K562 (cell line): ENCODE results near the gene LAMTOR1. TPM values are rescaled to one million over a fixed set of nuclear protein-coding genes. Genes with fewer than 3 reads are reported as not detected.
A peak's percentile ranks its signal among the peaks of the same experiment; 100 is the strongest.

ENCODE experiments used
- ATAC-seq: fragments of 200-7000 bp; cut with Tn5 transposase; 3 replicates; pipeline ENCODE4 v1.9.1; 2020; ENCODE audit warnings: moderate library complexity
- BruUV-seq: library from RNA; stranded (reverse); fragments of 400-500 nt; replicated peaks from 2 replicates; lab custom pipeline; 2021; lab: Mats Ljungman, UMichigan
- CTCF ChIA-PET: fragments of 300-600 bp; formaldehyde crosslinking; extraction: SDS; loops from one replicate; lab custom pipeline; 2021; ENCODE audit warnings: low intra/inter-chr PET ratio; lab: Yijun Ruan, JAX
- POLR2A ChIA-PET: fragments of 300-600, 350-650 bp; sonication (Branson Sonifier 250); formaldehyde crosslinking; extraction: SDS; loops from one replicate; lab custom pipeline; 2021; ENCODE audit warnings: antibody characterized with exemption, inconsistent platforms; lab: Yijun Ruan, JAX
- DNase-seq, 4 experiments: peaks; one replicate each; pipeline versions ENCODE4 v3.0.0 to v3.0.0-alpha.2; 2011 to 2018; ENCODE audit warnings: low spot score in 3 of 4, mixed read lengths in 3 of 4; ENCODE audit errors: extremely low read depth in 1 of 4
- FAIRE-seq: peaks from 2 replicates; lab custom pipeline; 2011; peaks lifted over from hg19 to GRCh38; lab: Jason Lieb, UNC
- H2AFZ ChIP-seq: 2 replicates; pipeline ENCODE4 v1.6.0; 2011; ENCODE audit warnings: low read depth, low read length, control low read depth, inconsistent platforms
- H3K27ac ChIP-seq: fragments of 200-600 bp; 3 replicates; pipeline ENCODE4 v1.8.0; 2011; ENCODE audit warnings: low read depth, mild to moderate bottlenecking, control low read depth, inconsistent platforms, low read length, moderate library complexity, mixed read lengths; ENCODE audit errors: extremely low read depth
- H3K27me3 ChIP-seq, 2 experiments: fragments of 300-600 bp in 1 of 2; 2 replicates in 1 of 2; 3 replicates in 1 of 2; pipeline versions ENCODE4 v1.6.0 to v1.8.0; 2011; ENCODE audit warnings: inconsistent platforms in 2 of 2, low read length in 2 of 2, mild to moderate bottlenecking in 1 of 2, mixed read lengths in 1 of 2, moderate library complexity in 1 of 2; ENCODE audit not compliant: control insufficient read depth in 2 of 2, insufficient read depth in 2 of 2
- H3K36me3 ChIP-seq: fragments of 300-600 bp; 3 replicates; pipeline ENCODE4 v1.8.0; 2011; ENCODE audit warnings: mild to moderate bottlenecking, low read length, inconsistent platforms; ENCODE audit not compliant: control insufficient read depth, insufficient read depth
- H3K4me1 ChIP-seq, 2 experiments: fragments of 200-600 bp in 1 of 2; replicated peaks in 1 of 2; 2 replicates in 1 of 2; 3 replicates in 1 of 2; pipeline versions ENCODE4 v1.5.1 to v1.8.0; 2011; ENCODE audit warnings: inconsistent platforms in 2 of 2, low read length in 2 of 2, mild to moderate bottlenecking in 1 of 2, mixed read lengths in 1 of 2, moderate library complexity in 1 of 2; ENCODE audit not compliant: control insufficient read depth in 2 of 2, insufficient read depth in 2 of 2
- H3K4me2 ChIP-seq: 2 replicates; pipeline ENCODE4 v1.6.1; 2011; ENCODE audit warnings: low read length, control low read depth, inconsistent platforms, mixed read lengths; ENCODE audit not compliant: insufficient read depth
- H3K4me3 ChIP-seq: fragments of 200-600 bp; sonication (generic), shearing (Covaris generic); 2 replicates; pipeline ENCODE4 v1.5.1; 2016; ENCODE audit warnings: control low read depth, inconsistent platforms
- H3K79me2 ChIP-seq: fragments of 200-600 bp; 3 replicates; pipeline ENCODE4 v1.8.0; 2011; ENCODE audit warnings: low read length, inconsistent platforms; ENCODE audit not compliant: control insufficient read depth, insufficient read depth
- H3K9ac ChIP-seq, 2 experiments: 2 replicates each; pipeline versions ENCODE4 v1.6.0 to v1.6.1; 2011; ENCODE audit warnings: low read depth in 2 of 2, low read length in 2 of 2, control low read depth in 1 of 2, inconsistent platforms in 1 of 2, mild to moderate bottlenecking in 1 of 2, mixed read lengths in 1 of 2; ENCODE audit not compliant: insufficient read depth in 1 of 2
- H3K9me1 ChIP-seq: one replicate; pipeline ENCODE4 v1.6.0; 2011; ENCODE audit warnings: inconsistent platforms, mild to moderate bottlenecking, low read length, moderate library complexity; ENCODE audit not compliant: control insufficient read depth, insufficient read depth
- H3K9me3 ChIP-seq: replicated peaks from 2 replicates; pipeline ENCODE4 v1.5.1; 2011; ENCODE audit warnings: low read depth, low read length, inconsistent platforms; ENCODE audit not compliant: control insufficient read depth, insufficient read depth
- H4K20me1 ChIP-seq: replicated peaks from 2 replicates; pipeline ENCODE4 v1.6.1; 2011; ENCODE audit warnings: low read length, inconsistent platforms, mixed read lengths; ENCODE audit not compliant: control insufficient read depth, insufficient read depth
- MAFG ChIP-seq: fragments of 450-650 bp; conservative IDR thresholded peaks from 2 replicates; pipeline ENCODE4 v1.6.1; 2016; ENCODE audit warnings: missing genetic modification characterization, missing compliant biosample characterization
- MAZ ChIP-seq, 2 experiments: fragments of 450-650 bp in 1 of 2; sonication (generic) in 1 of 2; formaldehyde crosslinking; IDR thresholded peaks in 1 of 2; conservative IDR thresholded peaks in 1 of 2; 2 replicates each; pipeline versions ENCODE4 v1.4.0 to v1.5.0; 2020; ENCODE audit warnings: mild to moderate bottlenecking in 1 of 2, missing genetic modification reagents in 1 of 2
- RFX1 ChIP-seq: fragments of 450-650 bp; IDR thresholded peaks from 2 replicates; pipeline ENCODE4 v1.6.1; 2016; ENCODE audit warnings: mild to moderate bottlenecking, moderate library complexity
- RHOXF2B ChIP-seq: fragments of 250-450 bp; sonication (Bioruptor Pico); conservative IDR thresholded peaks from 2 replicates; pipeline ENCODE4 v1.5.1; 2021
- SNRNP70 ChIP-seq: fragments of 200-400 bp; formaldehyde crosslinking; optimal IDR thresholded peaks from 2 replicates; pipeline ENCODE3; 2017; ENCODE audit warnings: low read depth, low read length
- SOX6 ChIP-seq: fragments of 450-650 bp; IDR thresholded peaks from 2 replicates; pipeline ENCODE4 v1.6.1; 2014; ENCODE audit warnings: mild to moderate bottlenecking
- SPI1 ChIP-seq: IDR thresholded peaks from 2 replicates; pipeline ENCODE4 v1.6.1; 2011; ENCODE audit warnings: low read depth, low read length, control low read depth, borderline replicate concordance
- ZNF197 ChIP-seq: fragments of 200-800 bp; sonication (Bioruptor generic); IDR thresholded peaks from 2 replicates; pipeline ENCODE4 v1.6.1; 2016; ENCODE audit warnings: low read depth, missing genetic modification characterization, missing compliant biosample characterization
- ZNF696 ChIP-seq: fragments of 250-450 bp; sonication (Bioruptor Pico); conservative IDR thresholded peaks from 2 replicates; pipeline ENCODE4 v1.4.0; 2020; ENCODE audit warnings: mild to moderate bottlenecking, moderate library complexity
- WGBS: fragments of 100-300 bp; shearing (Covaris generic); methylation state at CpG from one replicate; pipeline ENCODE4 v1.1.6; 2016; ENCODE audit warnings: low coverage, mixed read lengths; ENCODE audit not compliant: insufficient coverage; ENCODE audit errors: missing lambda C conversion rate; 5-methylcytosine and 5-hydroxymethylcytosine counted together
- in situ Hi-C: fragments of 300-500 bp; cut with MboI; formaldehyde crosslinking; loops from 4 replicates; pipeline ENCODE4 v1.15.0; 2018; ENCODE audit warnings: inconsistent platforms, mixed read lengths
- intact Hi-C: fragments of 100-400 bp; cut with micrococcal nuclease; formaldehyde crosslinking; loops from 2 replicates; pipeline ENCODE4 v1.14.2; 2022
- polyA plus RNA-seq, 8 experiments: library from polyadenylated mRNA; depleted of rRNA in 4 of 8; stranded (reverse) in 5 of 8; unstranded in 3 of 8; fragments of >200 nt; fragmentation: Nextera tagmentation in 2 of 8; fragmentation: Illumina TruSeq in 1 of 8; extraction: Ambion mirVana in 2 of 8; extraction: Trizol in 1 of 8; gene quantifications; 2 replicates each; pipeline versions ENCODE4 v1.2.1 to v1.2.3, GENCODE V29; 2011 to 2014; ENCODE audit warnings: inconsistent platforms in 1 of 8, missing spikeins in 1 of 8
- total RNA-seq, 7 experiments: library from RNA; depleted of rRNA in 6 of 7; stranded (reverse); fragments of >200 nt in 6 of 7; fragmentation: Illumina TruSeq in 2 of 7; extraction: Trizol in 2 of 7; gene quantifications; 2 replicates each; pipeline versions ENCODE4 v1.2.1 to v1.2.3, GENCODE V29; 2011 to 2021; ENCODE audit warnings: low replicate concordance in 1 of 7

The LAMTOR1 gene
- total and polyA plus RNA-seq, 9 of the 15 experiments (the other 6 are each of a cell fraction or from before 2014, with no cell fraction given) = 62.6 to 104 (median 85.3) TPM

DNA sequence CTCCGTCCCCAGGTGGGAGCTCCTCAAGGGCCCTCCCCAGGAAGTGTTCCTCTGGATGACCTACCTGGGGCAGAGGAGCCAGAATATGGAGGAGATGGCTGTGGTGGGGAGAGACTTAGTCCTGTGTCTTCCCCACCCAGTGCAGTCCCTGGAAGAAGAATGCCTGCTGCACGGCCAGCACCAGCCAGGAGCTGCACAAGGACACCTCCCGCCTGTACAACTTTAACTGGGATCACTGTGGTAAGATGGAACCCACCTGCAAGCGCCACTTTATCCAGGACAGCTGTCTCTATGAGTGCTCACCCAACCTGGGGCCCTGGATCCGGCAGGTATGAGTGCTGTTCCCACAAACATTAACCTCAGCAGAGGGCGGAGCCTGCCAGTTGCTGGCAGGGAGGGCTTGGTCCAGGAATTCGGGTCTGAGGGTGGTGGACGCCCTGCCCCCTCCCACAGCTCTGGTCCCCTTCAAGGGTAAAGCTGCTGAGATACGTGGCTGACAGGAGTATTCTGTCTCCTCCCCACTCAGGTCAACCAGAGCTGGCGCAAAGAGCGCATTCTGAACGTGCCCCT is 35.8 kb upstream of the LAMTOR1 start:
- Histone ChIP-seq H3K36me3 (no peaks in the 10 kb centered on the region), H3K4me2 (no peak overlapping the region), H2AFZ (no peak overlapping the region), H4K20me1 (no peaks in the 10 kb centered on the region), H3K9me1 (no peaks in the 10 kb centered on the region), H3K27ac (no peak overlapping the region), H3K4me3 (no peak overlapping the region), H3K4me1 (peaks cover 3 to 6% of the 10 kb centered on the region in 2 experiments; a peak in 3 of 5 replicates), H3K27me3 (no peaks in the 10 kb centered on the region), H3K79me2 (no peaks in the 10 kb centered on the region), H3K9ac (no peak overlapping the region), H3K9me3 (no peaks in the 10 kb centered on the region)
- FAIRE-seq (no peak), ATAC-seq (no peak), DNase-seq (no peak)
- TF ChIP-seq RHOXF2B (CRISPR knock-in tag) (no peak), RFX1 (no peak)
- WGBS = 45% methylated on average over 7 of the region's 12 CpGs
- BruUV-seq = no TSS peak
- intact Hi-C loops = no loop called here
- in situ Hi-C loops = no loop called here
- CTCF ChIA-PET = no interaction called here
- POLR2A ChIA-PET = interaction anchor here (0.5 to 2.2 kb wide), 7 partner anchors 9 to 84 kb away, joined by 3 to 5 read pairs (median 3); no protein-coding TSS in a partner anchor

DNA sequence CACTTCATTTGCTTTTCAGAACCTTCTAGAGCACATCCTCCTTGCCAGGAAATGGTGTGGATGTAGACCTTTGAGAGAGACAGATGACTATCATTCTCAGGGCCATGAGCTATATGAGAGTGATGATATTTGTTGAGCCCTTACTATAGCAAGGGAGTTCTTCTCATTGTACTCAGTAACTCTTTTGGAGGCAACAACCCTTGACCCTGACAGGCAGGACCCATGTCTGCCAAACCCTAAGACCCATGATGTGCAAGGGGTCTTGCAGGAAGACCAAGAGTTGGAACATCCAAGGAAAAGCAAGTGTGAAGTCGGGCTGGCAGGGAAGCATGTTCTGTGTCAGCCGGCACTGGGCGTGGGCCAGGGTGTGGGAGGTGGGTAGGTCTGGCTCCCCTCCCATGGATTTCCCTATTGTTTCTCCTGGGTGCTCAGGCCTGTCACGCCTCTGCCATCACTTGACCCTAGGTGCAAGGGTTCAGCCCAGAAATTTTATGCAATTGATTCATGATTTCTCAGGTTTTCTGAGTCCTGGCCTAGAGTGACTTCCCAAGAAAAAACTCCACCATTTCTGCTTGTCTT is 33.7 kb upstream of the LAMTOR1 start:
- no peak overlapping the region for H3K4me3 ChIP-seq
- no peaks in the 10 kb centered on the region for H3K36me3 ChIP-seq
- 73% methylated on average over 4 of the region's 4 CpGs for WGBS
- intact Hi-C loops = no loop called here
- POLR2A ChIA-PET = interaction anchor here (1.2 to 2.0 kb wide), 2 partner anchors 10 to 12 kb away, joined by 3 to 7 read pairs; no protein-coding TSS in a partner anchor
- H4K20me1 ChIP-seq = no peaks in the 10 kb centered on the region
- DNase-seq (no peak), FAIRE-seq (peak; percentile 11), ATAC-seq (no peak; the same call in 2 of the 3 replicates)
- H3K9me3 ChIP-seq = no peaks in the 10 kb centered on the region
- no TSS peak for BruUV-seq
- H3K27me3 ChIP-seq = no peaks in the 10 kb centered on the region
- no peak for TF ChIP-seq SOX6
- no peak for TF ChIP-seq MAFG (tag)
- no peak for TF ChIP-seq MAZ (CRISPR knock-in tag; conservative IDR thresholded peaks at IDR 0.05 in 1 of 2, IDR thresholded peaks at IDR 0.05 in 1 of 2)
- TF ChIP-seq SNRNP70 = no peak
- TF ChIP-seq SPI1 = no peak
- TF ChIP-seq ZNF197 (CRISPR knock-in tag) = no peak
- no peak for TF ChIP-seq ZNF696 (CRISPR knock-in tag)
- H3K79me2 ChIP-seq = no peaks in the 10 kb centered on the region
- no peak overlapping the region for H3K4me2 ChIP-seq
- peaks cover 0 to 6% of the 10 kb centered on the region in 2 experiments; a peak in 3 of 5 replicates for H3K4me1 ChIP-seq
- CTCF ChIA-PET = no interaction called here
- in situ Hi-C loops = no loop called here
- no peak overlapping the region for H2AFZ ChIP-seq
- H3K9ac ChIP-seq = no peak overlapping the region
- H3K9me1 ChIP-seq = no peaks in the 10 kb centered on the region
- no peak overlapping the region for H3K27ac ChIP-seq
